NK-92 (cell line): ENCODE data around the gene SLC1A3.
"Not testable (repeated sequence)": the region's sequence is repeated elsewhere in the genome, so short reads cannot be mapped to it uniquely, and the experiment has no call there.

Experiments
- DNase-seq: peaks from one replicate; lab custom pipeline; 2025; ENCODE audit not compliant: unreplicated experiment; lab: John Stamatoyannopoulos, UW

SLC1A3 gene

DNA sequence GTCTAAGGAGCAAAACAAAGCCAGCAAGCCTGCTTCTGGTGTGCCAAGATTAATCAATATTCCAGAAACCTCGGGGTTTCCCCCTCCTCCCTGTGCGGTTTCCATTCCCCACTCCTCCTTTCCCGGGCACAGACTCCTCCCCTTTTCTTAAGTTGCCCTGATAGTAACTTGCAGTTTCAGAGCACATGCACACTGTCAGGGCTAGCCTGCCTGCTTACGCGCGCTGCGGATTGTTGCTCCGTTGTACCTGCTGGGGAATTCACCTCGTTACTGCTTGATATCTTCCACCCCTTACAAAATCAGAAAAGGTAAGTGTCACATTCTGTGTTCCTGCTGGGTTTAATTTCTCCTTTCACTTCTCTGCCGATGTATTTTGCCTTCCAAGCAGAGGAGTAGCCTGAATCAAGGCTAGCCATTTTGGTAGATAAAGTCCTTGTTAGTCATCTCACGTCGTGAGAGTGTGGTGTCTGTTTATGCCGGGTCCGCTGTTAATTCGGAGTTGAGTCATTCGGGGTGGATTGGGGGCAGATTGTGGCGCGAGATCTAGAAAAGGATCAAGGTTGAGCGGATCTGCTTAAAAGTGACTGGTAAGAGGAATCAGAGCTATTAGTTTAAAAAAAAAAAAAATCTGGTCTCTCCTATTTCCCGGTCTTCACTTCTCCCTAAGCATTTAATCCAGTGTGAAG, at the start of gene SLC1A3:
Gene SLC1A3 (plus strand): TSS at position 179 of the 686 bp plus-strand sequence. CDS start 1,818 bp downstream, outside the sequence.
- no peak for DNase-seq

- no peak for DNase-seq
Observed at GRCh38 chr5:36558641-36559040, 47.8 kb upstream of the SLC1A3 start.

GRCh38 chr5:36561601-36562000, 44.8 kb upstream of the SLC1A3 start:
- DNase-seq, result no peak

GRCh38 chr5:36569491-36569890, 36.9 kb upstream of the SLC1A3 start:
- no peak for DNase-seq

DNA sequence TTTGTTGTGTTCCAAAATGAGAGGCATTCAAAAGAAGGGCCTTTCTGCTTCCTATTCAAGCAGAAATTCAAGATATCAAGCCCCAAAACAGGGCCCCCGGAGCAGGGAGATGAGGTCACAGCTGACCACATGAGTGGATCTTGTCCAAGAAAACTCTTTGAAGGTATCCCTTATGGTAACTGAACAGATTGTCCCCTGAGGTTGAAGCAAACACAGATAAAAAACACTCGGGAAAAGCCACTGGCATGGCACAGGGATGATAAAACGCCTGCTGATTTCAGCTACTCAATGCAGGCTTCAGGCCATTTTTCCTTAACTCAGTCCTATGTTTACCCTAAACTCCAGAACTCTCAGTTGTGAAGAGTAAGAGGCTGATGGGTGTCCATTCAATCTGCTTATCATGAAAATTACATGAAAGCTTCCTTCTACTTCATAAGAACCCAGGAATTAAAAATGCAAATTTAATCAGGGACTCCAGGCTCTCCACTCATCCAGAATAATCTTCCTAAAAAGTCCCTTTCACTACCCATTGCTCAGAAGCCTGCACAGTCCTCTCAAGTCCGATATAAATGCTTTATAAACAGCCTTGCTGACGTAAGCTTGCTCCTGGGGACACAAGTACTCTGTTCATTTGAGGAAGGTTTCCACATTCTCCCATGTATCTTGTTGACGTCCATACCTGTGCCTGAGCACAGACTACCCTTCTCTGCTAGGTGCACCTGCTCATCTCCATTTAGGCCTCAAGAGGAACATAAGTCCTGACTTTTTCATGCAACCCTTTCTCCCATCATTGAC, 35.9 kb upstream of the SLC1A3 start:
- no peak for DNase-seq

DNA sequence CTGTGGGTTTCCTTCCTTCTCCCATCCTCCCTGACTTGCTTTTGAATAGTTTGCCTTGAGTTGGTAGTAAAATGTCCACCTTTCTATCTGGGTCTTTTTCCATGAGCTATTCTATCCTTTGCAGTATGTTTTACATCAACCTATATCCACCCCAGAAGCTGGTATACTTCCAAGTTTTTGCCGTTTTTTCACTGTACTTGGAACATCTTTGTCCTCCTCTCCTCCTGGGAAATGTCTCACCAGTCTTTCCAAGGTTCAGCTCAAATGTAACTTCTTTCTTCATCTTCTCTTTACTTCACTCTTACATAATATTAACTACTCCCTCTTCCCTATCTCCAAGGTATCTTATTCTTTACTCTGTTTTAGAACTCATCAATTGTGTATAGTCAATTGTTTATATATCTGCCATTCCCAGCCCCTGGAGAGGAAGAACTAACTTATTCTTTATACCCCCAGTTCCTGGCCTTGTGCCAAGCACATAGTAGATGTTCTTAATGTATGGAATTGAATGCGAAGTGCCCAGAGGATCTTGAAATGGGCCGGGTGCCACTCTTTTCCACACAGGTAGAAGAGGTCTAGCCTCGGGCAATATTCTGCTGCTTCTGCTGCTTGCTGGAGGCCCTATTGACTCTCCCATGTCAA, 34.9 kb upstream of the SLC1A3 start:
- DNase-seq, result no peak

DNA sequence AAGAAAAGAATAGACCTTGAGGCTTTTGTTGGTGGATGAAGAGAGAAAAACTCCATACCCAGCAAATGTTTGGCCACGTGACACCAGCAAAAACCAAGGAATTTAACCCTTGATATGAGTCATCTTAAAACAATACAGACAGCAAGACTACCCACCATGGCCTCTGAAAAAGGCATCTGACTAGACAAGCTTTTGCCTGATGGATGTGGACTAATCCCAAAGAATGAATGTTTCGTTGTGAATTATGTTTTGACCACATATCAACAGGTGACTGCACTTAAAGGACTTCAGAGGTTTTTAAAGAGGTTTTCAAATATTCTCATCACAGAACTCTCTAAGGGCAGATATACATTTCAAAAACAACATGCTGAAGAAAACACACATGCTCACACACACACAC, 33.0 kb upstream of the SLC1A3 start:
- DNase-seq, result no peak

- DNase-seq, result no peak
Observed at GRCh38 chr5:36575361-36575781, 31.0 kb upstream of the SLC1A3 start.

DNA sequence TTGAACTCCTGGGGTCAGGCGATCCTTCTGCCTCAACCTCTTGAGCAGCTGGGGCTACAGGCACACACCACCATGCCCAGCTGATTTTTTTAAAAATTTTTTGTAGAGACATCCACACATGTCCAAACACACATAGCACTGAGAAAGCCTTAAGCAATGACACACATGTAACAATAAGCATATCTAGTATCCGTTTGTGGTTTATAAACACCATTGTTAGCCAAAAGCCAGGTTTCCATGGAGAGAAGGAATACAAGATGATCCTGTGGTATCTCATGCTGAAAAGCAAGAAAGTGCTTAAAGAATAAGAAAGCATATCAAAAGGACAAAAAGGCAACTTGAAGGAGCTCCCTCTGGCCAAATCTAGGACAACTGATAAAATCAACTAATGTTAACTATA, 29.7 kb upstream of the SLC1A3 start:
- no peak for DNase-seq

DNA sequence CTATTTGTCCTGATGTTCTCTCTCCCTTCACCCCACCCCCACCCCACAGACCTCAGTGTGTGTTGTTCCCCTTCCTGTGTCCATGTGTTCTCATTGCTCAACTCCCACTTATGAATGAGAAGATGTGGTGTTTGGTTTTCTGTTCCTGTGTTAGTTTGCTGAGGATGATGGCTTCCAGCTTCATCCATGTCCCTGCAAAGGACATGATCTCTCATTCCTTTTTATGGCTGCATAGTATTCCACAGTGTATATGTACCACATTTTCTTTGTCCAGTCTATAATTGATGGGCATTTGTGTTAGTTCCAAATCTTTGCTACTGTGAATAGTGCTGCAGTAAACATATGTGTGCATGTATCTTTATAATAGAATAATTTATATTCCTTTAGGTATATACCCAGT, 26.5 kb upstream of the SLC1A3 start:
- not testable (repeated sequence) for DNase-seq

GRCh38 chr5:36581070-36581469, 25.3 kb upstream of the SLC1A3 start:
- no peak for DNase-seq

DNA sequence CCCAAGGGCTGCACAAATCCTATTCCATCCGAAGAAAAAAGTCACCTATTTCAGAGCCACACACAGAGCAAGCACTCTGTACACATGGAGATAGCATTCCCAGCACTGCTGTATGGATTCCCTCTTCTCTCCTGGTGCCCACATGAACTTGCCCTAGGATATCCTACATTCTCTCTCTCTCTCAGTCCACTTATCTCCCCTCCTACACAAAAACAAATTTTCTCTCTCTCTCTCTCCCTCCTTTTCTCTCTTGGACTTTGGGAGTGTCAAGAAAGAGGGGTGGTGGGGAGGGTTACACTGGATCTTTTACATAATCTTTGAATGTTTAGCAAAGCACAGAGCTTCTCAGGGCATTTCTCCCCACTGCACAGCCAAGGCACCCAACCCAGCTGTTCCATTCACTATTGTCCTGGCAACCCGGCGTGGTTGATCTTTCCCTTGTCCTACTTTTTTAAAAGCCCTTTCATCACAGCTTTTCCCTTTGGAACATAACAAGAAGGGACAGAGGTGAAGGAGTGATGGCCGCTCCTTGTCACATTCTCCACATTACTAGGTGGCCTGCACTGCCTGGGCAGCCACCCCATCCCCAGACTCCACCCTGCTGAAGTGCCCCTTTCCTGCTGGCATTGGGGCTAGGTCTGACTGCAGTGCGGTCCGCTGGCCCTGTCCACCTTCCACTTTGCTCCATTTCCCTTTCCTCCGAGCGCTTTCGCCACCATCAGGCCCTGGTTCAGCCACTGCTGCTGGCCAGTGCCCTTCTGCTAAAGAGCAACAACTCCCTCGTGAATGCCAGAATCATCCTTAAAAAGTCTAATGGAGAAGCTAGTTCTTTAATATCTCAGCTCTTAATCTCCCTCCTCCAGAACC, 22.2 kb upstream of the SLC1A3 start:
- no peak for DNase-seq

DNA sequence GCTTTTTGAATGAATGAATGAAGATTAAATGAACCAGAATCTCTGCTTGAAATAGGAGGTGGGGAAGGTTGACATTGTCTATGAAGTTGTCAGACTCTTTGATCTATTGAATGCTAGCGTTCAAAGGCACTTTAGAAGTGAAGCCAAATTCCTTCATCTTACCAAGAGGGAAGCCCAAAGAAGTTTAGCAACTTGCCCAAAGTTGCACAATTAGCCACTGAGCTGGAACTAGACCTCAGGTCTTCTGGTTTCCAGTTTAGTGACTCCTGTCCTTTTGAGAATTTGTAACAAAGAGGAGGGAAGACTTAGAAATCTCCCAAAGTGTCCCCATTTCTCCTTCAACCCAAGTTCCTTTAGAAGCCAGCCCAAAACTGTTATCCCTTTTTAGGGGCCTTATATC, 20.7 kb upstream of the SLC1A3 start:
- DNase-seq, result no peak

DNA sequence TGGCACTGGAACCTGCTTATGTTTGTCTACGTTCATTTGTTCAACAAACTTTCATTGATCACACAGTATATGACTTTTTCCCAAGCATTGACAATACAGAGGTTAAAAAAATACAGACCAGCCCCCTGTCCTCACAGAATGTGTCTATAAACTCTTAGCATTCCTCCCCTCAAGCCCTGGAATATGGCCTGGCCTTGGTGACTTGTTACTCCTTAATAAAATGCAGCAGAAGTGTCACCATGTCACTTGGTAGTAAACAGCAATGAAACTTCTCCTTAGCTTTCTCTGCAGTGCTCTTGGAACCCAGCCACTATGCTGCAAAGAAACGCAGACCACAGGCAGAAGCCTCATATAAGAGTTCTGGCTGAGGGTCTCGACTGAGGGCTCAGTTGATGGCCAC, 19.1 kb upstream of the SLC1A3 start:
- no peak for DNase-seq

DNA sequence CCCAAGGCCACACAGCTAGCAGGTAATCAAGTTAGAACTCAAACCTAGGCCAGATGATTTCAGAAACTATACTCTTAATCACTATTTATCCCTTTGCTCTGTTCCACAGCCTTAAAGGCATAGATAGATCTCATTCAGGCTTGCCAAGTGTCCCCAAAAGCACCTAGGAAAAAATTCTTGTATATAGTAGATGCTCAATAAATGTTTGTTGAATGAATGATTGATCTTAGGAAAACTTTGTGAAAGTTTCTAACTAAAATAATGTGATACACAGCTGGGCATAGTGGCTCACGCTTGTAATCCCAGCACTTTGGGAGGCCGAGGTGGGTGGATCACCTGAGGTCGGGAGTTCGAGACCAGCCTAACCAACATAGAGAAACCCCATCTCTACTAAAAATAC, 16.7 kb upstream of the SLC1A3 start:
- DNase-seq, result not testable (repeated sequence)

- DNase-seq, result no peak
Observed at GRCh38 chr5:36590513-36591286, 15.7 kb upstream of the SLC1A3 start.

- no peak for DNase-seq
Observed at GRCh38 chr5:36593867-36594266, 12.5 kb upstream of the SLC1A3 start.

DNA sequence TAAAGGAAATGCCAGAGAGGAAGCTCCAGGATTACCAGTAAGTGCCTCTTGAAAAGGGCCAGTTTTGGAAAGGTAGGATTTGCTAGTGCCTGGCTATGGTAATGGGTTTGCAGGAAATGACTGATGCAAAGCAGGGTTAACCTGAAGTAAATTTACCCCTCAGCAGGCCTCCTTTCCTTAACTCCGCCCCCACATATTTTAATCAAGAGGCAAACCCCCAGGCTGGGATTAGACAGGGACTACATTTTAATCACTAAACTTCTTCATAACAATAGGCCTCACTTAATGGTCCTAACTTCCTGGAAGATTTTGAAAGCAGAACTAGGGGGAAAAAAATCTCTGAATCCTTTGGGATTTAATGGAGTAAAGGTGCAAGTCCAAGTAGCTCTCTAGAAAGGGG, 10.2 kb upstream of the SLC1A3 start:
- DNase-seq, result no peak

DNA sequence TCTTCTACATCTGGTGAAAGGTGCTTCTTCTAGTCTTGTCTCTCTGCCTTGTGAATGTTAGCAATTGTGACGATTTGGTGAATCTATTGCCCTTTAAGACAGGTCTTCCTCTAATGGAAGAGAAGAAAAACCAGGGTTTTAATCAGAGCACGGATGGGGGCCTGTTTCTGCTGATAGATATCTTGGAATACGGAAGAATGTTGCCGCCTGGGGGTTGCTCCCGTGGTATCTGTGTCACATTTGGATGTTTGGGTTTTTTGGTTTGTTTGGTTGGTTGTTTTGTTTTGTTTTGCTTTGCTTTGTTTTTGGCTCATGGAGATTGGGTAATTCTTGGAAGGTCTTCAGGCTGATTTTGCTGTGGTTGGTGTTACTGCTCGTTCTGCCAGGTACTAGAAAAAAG, 9.7 kb upstream of the SLC1A3 start:
- DNase-seq, result no peak

GRCh38 chr5:36598045-36598444, 8.4 kb upstream of the SLC1A3 start:
- no peak for DNase-seq
